ENCODE data around the gene NIN.

The NIN gene

GRCh38 chr14:50790589-50790988 lies 40.4 kb downstream of the NIN start:
- DNase-seq (ENCODE audit: low read depth in 2 of 2), result no peak

- DNase-seq (ENCODE audit: low read depth in 2 of 2), result no peak
These were observed 44.1 kb downstream of the NIN start for GRCh38 chr14:50786751-50787464.

DNA sequence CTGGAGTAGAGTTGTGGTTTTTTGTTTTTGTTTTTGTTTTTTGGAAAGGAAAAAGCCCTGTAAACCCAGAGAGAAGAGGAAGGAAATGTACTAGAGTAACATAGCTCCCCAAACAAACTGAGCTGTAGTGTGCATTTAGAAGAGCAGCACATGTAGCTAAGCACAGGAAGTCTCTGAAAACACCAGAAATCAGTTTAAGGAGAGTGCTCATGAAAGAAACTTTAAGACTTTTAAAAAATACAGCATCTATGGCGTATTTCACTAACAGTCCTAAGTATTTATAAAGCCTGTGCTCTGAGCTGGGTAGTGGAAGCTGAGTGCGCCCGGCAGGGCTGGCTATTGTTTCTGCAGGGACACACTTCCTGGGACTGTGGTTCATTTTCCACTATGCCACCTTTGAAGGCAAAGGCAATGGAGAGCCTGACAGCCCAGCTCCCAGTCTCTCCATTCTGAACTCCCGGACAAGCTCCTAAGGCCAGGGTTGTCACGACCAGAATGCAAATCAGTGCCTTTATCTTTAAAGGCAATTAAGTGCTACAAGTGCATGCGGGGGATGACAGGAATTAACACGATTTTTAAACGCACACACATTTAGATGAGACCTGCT lies 45.4 kb downstream of the NIN start:
- DNase-seq (ENCODE audit: low read depth in 2 of 2), result no peak

- DNase-seq (ENCODE audit: low read depth in 2 of 2), result no peak
These were observed 46.1 kb downstream of the NIN start for GRCh38 chr14:50784683-50785456.

GRCh38 chr14:50783563-50783962 lies 47.4 kb downstream of the NIN start:
- DNase-seq (ENCODE audit: low read depth in 2 of 2), result no peak

GRCh38 chr14:50780393-50780792 lies 50.6 kb downstream of the NIN start:
- DNase-seq (ENCODE audit: low read depth in 2 of 2), result no peak

- no peak for DNase-seq (ENCODE audit: low read depth in 2 of 2)
These were observed 52.1 kb downstream of the NIN start for GRCh38 chr14:50778721-50779483.

DNA sequence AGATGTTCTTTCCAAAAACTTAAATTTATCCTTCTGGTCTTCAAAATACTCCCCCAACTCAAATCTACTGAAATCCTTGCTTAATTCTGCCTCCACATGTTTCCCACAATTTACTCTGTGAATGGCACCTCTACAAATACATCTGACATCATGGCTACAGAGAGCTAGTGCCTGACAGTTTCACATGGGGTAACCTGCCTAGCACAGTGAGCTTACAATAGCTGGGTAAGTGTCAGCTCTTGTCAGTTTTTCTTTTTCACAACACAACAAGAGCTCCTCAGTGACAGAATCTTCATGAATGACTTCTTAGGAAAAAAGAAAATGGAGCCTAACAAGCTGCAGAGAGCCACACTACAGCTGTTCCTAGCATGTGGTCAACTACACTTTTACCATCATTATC lies 54.4 kb downstream of the NIN start:
- no peak for DNase-seq (ENCODE audit: low read depth in 2 of 2)

DNA sequence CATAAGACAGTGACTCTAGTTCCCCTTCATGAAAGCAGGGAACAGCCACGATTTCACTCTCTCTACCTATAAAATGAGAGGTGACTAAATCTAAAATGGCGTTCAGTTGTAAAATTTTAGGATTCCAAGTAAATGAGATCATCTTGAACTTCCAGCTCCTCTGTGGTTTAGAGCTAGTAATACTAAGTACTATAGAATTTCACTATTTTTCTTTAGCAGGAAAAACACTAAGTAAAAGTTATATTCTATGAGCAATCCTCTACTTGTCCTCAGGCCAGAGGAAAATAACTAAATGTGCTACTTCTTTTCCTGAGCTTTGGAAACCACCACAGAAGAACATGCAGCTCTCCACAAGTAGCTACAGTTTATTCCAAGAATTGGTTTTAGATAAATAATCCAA lies 55.6 kb downstream of the NIN start:
- DNase-seq (ENCODE audit: low read depth in 2 of 2), result no peak

DNA sequence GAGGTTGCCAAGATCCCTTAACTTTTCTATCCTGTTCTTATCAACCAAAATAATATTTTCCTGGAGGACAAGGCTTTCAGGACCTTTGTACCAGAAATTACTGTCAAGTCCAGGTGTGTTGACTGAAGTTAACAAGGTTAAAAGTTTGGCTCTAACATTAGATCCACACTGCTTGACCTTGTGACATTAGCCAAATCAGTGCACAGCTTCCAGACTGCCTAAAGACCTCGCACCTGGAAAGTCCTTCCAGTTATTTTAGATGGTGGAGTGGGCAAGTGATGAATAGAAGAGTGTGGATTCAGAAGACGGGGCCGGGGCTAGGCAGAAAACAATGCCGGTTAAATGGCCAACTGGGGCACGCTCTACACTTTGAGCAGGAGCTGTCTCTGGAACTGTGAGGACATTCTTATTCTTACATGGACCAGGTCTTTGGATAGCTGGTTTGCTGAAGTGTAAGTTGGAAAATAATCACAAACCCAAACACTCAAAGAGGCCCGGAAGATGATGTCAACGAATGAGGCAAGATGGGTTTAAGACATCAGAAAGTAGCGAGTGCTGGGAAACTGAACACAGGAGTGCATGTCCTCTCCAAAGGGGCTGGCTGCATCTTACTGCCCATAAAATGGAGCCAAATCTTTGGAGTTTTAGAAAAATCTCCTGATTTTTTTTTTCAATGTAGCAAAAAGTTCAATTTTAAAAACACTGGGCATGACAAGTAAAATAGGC lies 56.3 kb downstream of the NIN start:
- DNase-seq (ENCODE audit: low read depth in 2 of 2), result no peak

GRCh38 chr14:50773632-50774541 lies 57.1 kb downstream of the NIN start:
- no peak for DNase-seq (ENCODE audit: low read depth in 2 of 2)

DNA sequence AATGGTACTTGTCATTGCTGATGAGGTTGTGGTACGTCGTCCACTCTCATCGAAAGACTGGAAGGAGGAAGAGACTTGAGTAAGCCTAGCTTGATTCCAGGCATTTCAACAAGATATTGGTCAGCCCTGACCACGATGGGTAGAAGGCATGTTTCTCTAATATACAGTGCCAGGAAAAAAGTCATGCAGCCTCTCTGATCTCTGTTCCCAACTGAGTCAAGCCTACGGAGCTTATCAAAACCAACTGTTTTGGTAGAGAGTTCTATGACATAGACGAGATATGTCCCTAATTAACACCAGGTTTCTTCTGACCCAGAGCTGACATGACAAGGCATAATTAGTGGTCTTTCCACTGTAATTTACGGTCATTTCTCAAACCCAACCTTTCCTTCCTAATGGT lies 58.5 kb downstream of the NIN start:
- no peak for DNase-seq (ENCODE audit: low read depth in 2 of 2)

DNA sequence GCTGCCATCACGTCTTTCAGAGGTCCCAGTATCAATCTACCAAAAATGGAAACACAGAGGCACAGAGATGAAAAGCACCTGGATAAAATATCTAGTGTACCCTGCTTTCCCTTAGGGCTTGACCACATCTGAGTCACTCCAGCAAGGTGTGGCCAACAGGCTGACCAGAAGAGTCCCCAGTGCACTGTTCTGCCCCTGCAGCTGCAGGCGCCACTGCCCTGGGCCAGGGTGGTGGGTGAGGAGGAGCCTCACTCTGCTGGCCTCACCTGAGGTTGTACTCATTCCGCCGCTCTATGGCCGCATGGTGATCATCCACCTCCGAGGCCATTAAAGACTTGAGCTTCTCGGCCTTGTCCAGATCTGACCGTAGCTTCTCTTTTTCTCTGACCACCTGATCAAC lies 60.4 kb downstream of the NIN start:
- no peak for DNase-seq (ENCODE audit: low read depth in 2 of 2)

DNA sequence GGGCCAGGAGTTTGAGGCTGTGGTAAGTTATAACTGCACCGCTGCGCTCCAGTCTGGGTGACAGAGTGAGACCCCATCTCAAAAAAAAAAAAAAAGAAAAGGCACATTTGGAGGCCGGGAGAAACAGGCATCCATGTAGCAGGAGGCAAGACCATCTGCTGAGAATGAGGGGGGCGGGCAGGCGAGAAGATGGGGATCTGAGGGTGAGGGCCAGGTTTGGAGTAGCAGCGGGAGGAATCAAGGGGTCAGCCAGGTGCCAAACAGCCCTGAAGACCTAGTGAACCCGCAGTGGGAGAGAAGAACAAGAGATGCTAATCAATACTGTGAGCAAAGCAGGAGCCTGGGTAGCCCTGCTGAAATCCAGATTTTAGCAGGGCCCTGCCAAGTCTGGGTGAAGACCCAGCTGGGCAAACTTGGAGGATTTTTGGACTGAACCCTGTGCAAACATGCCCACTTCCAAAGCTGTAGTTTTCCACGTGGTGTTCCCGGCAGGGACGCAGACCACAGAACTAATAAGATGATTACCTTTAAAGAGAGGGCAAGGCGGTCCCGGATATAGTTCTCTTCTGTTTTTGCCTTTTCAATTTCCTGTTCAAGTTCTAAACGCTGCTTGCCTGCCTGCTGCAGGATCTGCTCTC lies 61.0 kb downstream of the NIN start:
- no peak for DNase-seq (ENCODE audit: low read depth in 2 of 2)

- no peak for DNase-seq (ENCODE audit: low read depth in 2 of 2)
These were observed 62.3 kb downstream of the NIN start for GRCh38 chr14:50768680-50769079.

DNA sequence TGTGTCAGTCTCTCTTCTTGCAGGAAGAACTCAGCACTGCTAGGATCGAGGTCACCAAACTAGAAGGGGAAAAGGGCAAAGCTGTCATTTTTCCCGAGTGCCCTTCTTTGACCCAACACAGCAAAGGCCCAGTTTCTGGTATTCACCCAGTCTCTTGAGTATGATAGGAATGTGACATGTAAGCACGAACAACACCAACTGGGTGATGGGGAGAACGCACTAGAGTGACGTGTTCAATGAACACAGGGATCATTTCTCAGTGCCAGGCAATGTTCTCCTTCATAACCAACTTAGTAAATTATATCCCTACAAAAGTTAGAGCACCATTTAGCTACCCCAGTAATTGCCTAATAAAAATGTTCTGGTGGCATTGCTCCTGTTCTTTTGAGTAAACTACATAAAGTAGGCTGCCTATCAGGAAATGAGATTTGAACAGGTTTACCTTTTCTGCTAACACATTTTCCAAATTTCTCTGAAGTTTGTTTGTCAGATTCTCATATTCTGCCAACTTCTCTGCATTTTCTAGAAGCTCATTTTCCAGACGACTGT lies 64.5 kb downstream of the NIN start:
- no peak for DNase-seq (ENCODE audit: low read depth in 2 of 2)

GRCh38 chr14:50763382-50764007 lies 67.5 kb downstream of the NIN start:
- no peak for DNase-seq (ENCODE audit: low read depth in 2 of 2)

GRCh38 chr14:50762931-50763300 lies 68.0 kb downstream of the NIN start:
- DNase-seq (ENCODE audit: low read depth in 2 of 2), result no peak
